ENCODE results near the gene ACSM4.

GRCh38 chr12:7304456-7304855, 584 bp downstream of the ACSM4 start:
- no peak for TF ChIP-seq CTCF (IDR thresholded peaks at IDR 0.05; ENCODE audit: low read length)
- TF ChIP-seq EZH2phosphoT487 (IDR thresholded peaks at IDR 0.05; ENCODE audit: low read length): no peak
- no peak for TF ChIP-seq EZH2 (optimal IDR thresholded peaks at IDR 0.05; ENCODE audit: low read depth, low read length)
